Osteoblast (primary cell): ENCODE measurements around the gene GLT1D1. TPM values are rescaled to one million over a fixed set of nuclear protein-coding genes. Genes with fewer than 3 reads are reported as not detected.

ENCODE experiments used
- DNase-seq: peaks from one replicate; pipeline ENCODE4 v3.0.0; 2011; ENCODE audit warnings: low spot score, mixed read lengths; ENCODE audit not compliant: insufficient read length; ENCODE audit errors: missing footprints
- H2AFZ ChIP-seq: 2 replicates; pipeline ENCODE4 v1.6.0; 2011; ENCODE audit warnings: mild to moderate bottlenecking, low read length
- H3K27ac ChIP-seq: 2 replicates; pipeline ENCODE4 v1.5.1; 2011; ENCODE audit warnings: mild to moderate bottlenecking, low read depth, low read length, moderate library complexity
- H3K27me3 ChIP-seq: 2 replicates; pipeline ENCODE4 v1.6.0; 2012; ENCODE audit warnings: mild to moderate bottlenecking, control low read depth, inconsistent platforms, low read length, moderate library complexity; ENCODE audit not compliant: insufficient read depth
- H3K36me3 ChIP-seq: 2 replicates; pipeline ENCODE4 v1.5.1; 2011; ENCODE audit warnings: mild to moderate bottlenecking, low read length, control low read depth, moderate library complexity; ENCODE audit not compliant: insufficient read depth
- H3K4me1 ChIP-seq: 2 replicates; pipeline ENCODE4 v1.5.1; 2011; ENCODE audit warnings: mild to moderate bottlenecking, low read length, control low read depth, moderate library complexity; ENCODE audit not compliant: insufficient read depth
- H3K4me2 ChIP-seq: 2 replicates; pipeline ENCODE4 v1.6.0; 2011; ENCODE audit warnings: mild to moderate bottlenecking, low read length; ENCODE audit not compliant: insufficient read depth
- H3K4me3 ChIP-seq: fragments of 200-600 bp; sonication (generic); 3 replicates; pipeline ENCODE4 v1.5.1; 2012; ENCODE audit warnings: mild to moderate bottlenecking, low read length, inconsistent platforms; ENCODE audit not compliant: insufficient read depth
- H3K79me2 ChIP-seq: 2 replicates; pipeline ENCODE4 v1.6.0; 2012; ENCODE audit warnings: mild to moderate bottlenecking, low read length, control low read depth, inconsistent platforms; ENCODE audit not compliant: insufficient read depth
- H3K9me3 ChIP-seq: 2 replicates; pipeline ENCODE4 v1.5.1; 2011; ENCODE audit warnings: low read depth, low read length, control low read depth
- H4K20me1 ChIP-seq: 2 replicates; pipeline ENCODE4 v1.6.0; 2012; ENCODE audit warnings: mild to moderate bottlenecking, low read length, control low read depth; ENCODE audit not compliant: insufficient read depth
- total RNA-seq: library from RNA; depleted of rRNA; stranded (reverse); fragments of >200 nt; gene quantifications from 2 replicates; pipeline ENCODE4 v1.2.3, GENCODE V29; 2012
- TF ChIP-seq, protein P1 (sequence below): IDR thresholded peaks from 2 replicates; pipeline ENCODE4 v1.5.1; 2011; ENCODE audit warnings: mild to moderate bottlenecking, low read depth, low read length, moderate library complexity; ENCODE audit errors: extremely low read depth

The GLT1D1 gene
- total RNA-seq, 1 donor = not detected

DNA sequence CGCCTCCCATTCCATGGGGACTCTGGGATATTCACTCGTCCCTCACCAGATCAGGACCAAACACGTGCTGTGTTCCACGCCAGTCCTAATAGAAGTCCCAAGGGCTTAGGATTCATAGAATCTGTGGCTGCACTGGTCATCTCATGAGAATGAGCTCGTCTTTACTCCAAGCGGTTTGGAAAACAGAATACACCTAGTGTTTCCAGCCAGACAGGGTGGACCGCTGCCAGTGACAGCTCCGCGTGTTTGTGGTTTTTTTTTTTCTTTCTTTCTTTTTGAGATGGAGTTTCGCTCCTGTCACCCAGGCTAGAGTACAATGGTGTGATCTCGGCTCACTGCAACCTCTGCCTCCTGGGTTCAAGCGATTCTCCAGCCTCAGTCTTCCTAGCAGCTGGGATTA lies 75.1 kb downstream of the GLT1D1 start:
- H2AFZ ChIP-seq = no peak overlapping the region
- no peak for DNase-seq
- H3K4me2 ChIP-seq = no peak overlapping the region
- H3K27ac ChIP-seq = no peak overlapping the region
- H4K20me1 ChIP-seq = no peaks in the 10 kb centered on the region
- H3K4me1 ChIP-seq = no peaks in the 10 kb centered on the region
- peaks cover 2% of the 10 kb centered on the region for H3K9me3 ChIP-seq
- no peaks in the 10 kb centered on the region for H3K79me2 ChIP-seq
- H3K4me3 ChIP-seq = no peak overlapping the region
- no peaks in the 10 kb centered on the region for H3K27me3 ChIP-seq
- TF ChIP-seq, protein P1, sequence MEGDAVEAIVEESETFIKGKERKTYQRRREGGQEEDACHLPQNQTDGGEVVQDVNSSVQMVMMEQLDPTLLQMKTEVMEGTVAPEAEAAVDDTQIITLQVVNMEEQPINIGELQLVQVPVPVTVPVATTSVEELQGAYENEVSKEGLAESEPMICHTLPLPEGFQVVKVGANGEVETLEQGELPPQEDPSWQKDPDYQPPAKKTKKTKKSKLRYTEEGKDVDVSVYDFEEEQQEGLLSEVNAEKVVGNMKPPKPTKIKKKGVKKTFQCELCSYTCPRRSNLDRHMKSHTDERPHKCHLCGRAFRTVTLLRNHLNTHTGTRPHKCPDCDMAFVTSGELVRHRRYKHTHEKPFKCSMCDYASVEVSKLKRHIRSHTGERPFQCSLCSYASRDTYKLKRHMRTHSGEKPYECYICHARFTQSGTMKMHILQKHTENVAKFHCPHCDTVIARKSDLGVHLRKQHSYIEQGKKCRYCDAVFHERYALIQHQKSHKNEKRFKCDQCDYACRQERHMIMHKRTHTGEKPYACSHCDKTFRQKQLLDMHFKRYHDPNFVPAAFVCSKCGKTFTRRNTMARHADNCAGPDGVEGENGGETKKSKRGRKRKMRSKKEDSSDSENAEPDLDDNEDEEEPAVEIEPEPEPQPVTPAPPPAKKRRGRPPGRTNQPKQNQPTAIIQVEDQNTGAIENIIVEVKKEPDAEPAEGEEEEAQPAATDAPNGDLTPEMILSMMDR = no peak
- no peaks in the 10 kb centered on the region for H3K36me3 ChIP-seq

DNA sequence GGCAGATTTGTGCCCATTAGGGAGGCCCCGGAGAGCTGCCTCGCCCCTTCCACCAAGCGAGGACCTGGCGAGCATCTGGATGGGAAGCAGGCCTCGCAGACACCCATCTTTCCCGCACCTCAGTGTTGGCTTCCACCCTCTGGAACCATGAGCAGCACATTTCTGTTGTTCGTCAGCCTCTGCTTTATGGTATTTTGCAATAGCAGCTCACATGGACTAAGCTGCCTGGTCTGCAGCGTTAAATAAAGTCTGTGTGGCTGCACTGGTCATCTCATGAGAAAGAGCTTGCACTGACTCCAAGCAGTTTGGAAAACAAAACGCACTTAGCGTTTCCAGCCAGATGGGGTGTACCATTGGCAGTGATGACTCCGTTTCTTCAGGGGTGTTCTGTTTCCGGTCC lies 75.8 kb downstream of the GLT1D1 start:
- Histone ChIP-seq H3K27me3 (no peaks in the 10 kb centered on the region), H2AFZ (no peak overlapping the region), H3K27ac (no peak overlapping the region)

DNA sequence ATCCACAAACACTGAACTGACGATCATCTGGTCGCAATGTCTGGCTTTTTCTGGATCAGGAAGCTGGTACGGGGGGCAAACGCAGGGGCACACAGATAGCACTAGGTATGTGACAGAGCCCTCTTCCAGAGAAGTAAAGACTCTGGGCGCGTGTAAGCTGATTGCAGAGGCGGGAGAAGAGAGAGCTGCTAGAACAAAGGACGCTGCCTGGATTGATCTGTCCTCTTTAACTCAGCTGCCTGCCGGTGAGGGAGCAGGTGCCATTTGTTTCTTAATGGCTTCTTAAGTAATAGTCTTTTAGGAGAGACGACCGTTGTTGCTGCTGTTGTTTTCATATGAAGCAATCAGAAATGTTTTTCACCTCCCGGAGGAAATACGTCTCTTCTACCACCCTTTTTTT lies 77.3 kb downstream of the GLT1D1 start:
- Histone ChIP-seq H3K4me1 (no peaks in the 10 kb centered on the region), H4K20me1 (no peaks in the 10 kb centered on the region), H3K4me2 (no peak overlapping the region), H3K4me3 (no peak overlapping the region), H3K27me3 (no peaks in the 10 kb centered on the region), H3K27ac (no peak overlapping the region), H3K36me3 (no peaks in the 10 kb centered on the region), H3K9me3 (peaks cover 2% of the 10 kb centered on the region), H3K79me2 (no peaks in the 10 kb centered on the region), H2AFZ (no peak overlapping the region)
- TF ChIP-seq, protein P1 = no peak
- DNase-seq = no peak

More for the DNA sequence above, 75.8 kb downstream of the GLT1D1 start:
- H3K36me3 ChIP-seq = no peaks in the 10 kb centered on the region
- H3K9me3 ChIP-seq = peaks cover 2% of the 10 kb centered on the region
- no peaks in the 10 kb centered on the region for H3K79me2 ChIP-seq
- H3K4me2 ChIP-seq = no peak overlapping the region
- H4K20me1 ChIP-seq = no peaks in the 10 kb centered on the region
- DNase-seq = no peak
- TF ChIP-seq, protein P1 = no peak
- H3K4me1 ChIP-seq = no peaks in the 10 kb centered on the region
- H3K4me3 ChIP-seq = no peak overlapping the region

DNA sequence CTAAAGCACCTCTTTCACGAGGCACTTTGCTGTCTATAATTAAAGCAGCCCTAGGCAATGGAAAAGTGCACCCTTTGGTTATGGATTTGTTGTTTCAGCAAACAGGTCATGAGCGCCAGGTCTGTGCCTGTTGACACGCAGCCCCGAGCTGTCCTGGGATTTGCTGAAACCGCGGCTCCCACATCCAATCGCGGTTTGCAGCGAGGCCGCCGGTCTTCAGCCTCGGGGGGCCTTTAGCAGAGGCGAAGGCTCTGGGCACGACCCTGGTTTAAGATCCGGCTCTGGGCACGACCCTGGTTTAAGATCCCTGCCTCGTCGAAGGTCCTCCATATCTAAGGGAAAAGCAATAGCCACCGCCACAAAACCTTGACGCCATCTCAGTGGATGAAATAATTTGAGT lies 79.2 kb downstream of the GLT1D1 start:
- H3K27ac ChIP-seq = no peak overlapping the region
- H3K4me1 ChIP-seq = no peaks in the 10 kb centered on the region
- DNase-seq = no peak
- H3K9me3 ChIP-seq = peaks cover 2% of the 10 kb centered on the region
- no peak overlapping the region for H3K4me3 ChIP-seq
- no peaks in the 10 kb centered on the region for H3K79me2 ChIP-seq
- no peaks in the 10 kb centered on the region for H4K20me1 ChIP-seq
- H3K36me3 ChIP-seq = no peaks in the 10 kb centered on the region
- TF ChIP-seq, protein P1 = no peak
- H3K4me2 ChIP-seq = no peak overlapping the region
- H3K27me3 ChIP-seq = no peaks in the 10 kb centered on the region
- H2AFZ ChIP-seq = no peak overlapping the region
